Stimulated activated CD8-positive, alpha-beta memory T cell treated with anti-CD3 and anti-CD28 coated beads, Interleukin-7, amount 100 ng/mL, for 1 hour (primary cell): ENCODE measurements around the gene AKAP7.
A peak's percentile ranks its signal among the peaks of the same experiment; 100 is the strongest.
"Not testable (repeated sequence)": the region's sequence is repeated elsewhere in the genome, so short reads cannot be mapped to it uniquely, and the experiment has no call there.

Experiments
- DNase-seq, 2 donors: peaks; one replicate each; pipeline ENCODE4 v3.0.0-alpha.2; 2020; ENCODE audit warnings: low read depth in 2 of 2

The AKAP7 gene

GRCh38 chr6:131255434-131255833 is 120.2 kb downstream of the AKAP7 start:
- no peak for DNase-seq

GRCh38 chr6:131255911-131256310 is 120.6 kb downstream of the AKAP7 start:
- no peak for DNase-seq

- no peak for DNase-seq
These were observed 121.8 kb downstream of the AKAP7 start for GRCh38 chr6:131257104-131257503.

GRCh38 chr6:131258010-131258652 is 122.9 kb downstream of the AKAP7 start:
- DNase-seq = no peak

GRCh38 chr6:131258816-131259476 is 123.7 kb downstream of the AKAP7 start:
- no peak for DNase-seq

GRCh38 chr6:131260960-131261359 is 125.7 kb downstream of the AKAP7 start:
- not testable (repeated sequence) for DNase-seq

- no peak for DNase-seq
These were observed 126.8 kb downstream of the AKAP7 start for GRCh38 chr6:131262060-131262459.

DNA sequence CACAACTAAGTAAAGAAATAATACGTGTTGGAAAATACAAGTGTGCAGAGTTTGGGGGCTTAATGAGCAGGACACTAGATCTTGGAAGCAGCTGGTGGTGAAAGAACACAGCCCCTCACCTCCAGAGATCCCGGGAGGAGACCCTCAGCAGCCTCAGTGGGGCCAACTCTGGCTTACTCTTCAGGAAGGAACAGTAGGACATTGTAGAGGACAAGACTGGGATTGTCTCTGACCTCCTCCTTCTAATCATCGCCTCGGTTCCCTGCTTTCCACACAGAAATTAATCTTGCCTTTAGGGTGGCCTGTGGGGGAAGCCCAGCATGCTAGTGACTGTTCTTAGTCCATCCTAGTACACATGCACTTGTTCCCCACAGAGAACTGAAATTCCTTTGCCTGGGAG is 130.7 kb downstream of the AKAP7 start:
- no peak for DNase-seq

- DNase-seq = no peak
These were observed 133.0 kb downstream of the AKAP7 start for GRCh38 chr6:131268303-131268702.

- DNase-seq = no peak
These were observed 134.5 kb downstream of the AKAP7 start for GRCh38 chr6:131269565-131270391.

GRCh38 chr6:131270534-131270933 is 135.3 kb downstream of the AKAP7 start:
- DNase-seq = no peak

- DNase-seq = no peak
These were observed 140.0 kb downstream of the AKAP7 start for GRCh38 chr6:131275273-131275672.

- DNase-seq = no peak
These were observed 142.3 kb downstream of the AKAP7 start for GRCh38 chr6:131277591-131277990.

GRCh38 chr6:131281471-131282270 is 146.4 kb downstream of the AKAP7 start:
- peak; percentile 6 to 30 for DNase-seq

DNA sequence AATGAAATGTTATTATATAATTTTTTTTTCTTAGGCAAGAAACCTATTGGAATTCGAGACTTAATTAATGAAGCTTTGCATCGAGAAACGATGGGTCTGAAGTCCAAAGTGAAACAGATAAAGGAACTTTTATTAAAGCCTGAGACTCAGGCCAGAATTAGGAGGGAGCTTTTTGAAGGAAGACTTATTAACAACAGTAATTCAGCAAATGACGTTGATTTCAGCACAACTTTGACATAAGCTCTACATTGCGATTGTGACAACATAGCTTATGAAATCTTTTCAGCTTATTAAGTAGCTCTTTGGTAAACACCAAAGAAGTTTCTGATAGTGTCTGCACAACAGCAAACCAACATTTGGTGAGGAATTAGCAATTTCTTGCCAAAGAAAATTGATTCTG is 147.1 kb downstream of the AKAP7 start:
- no peak for DNase-seq

- no peak for DNase-seq
These were observed 148.4 kb downstream of the AKAP7 start for GRCh38 chr6:131283466-131284175.

DNA sequence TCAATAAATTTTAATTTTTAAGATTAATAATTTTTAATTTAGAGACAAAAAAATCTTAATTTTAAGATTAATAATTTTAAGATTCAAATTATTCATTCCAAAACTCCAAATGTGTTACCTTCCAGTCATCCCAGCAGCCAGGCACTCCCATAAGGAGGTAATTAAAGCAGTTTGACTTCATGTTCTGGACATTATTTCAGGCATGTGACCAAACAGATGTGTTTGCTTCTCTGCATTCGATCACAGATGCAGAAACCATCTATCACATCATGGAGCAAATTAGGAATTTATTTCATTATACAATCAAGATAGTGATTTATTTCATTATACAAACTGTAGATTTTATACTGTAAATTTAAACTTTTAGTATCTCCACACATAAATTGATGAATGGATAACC is 150.3 kb downstream of the AKAP7 start:
- no peak for DNase-seq

GRCh38 chr6:131286469-131287040 is 151.3 kb downstream of the AKAP7 start:
- DNase-seq = no peak

DNA sequence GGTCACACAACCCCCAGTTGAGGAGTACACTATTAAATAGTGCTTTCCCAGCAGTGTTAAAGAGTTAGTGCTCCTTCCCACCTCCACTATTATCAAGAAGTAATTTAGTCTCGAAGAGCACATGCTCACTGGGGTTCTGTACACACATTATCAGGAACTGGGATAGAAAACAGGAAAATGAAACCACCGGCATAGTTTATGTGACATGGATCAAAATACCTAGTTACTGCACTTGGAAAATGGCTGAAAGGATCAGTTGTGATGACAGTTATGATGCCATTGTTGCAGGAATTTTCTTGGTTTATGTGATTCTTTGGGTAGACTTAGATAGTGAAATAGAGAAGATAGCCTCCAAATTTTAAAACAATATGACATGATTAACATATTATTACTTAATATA is 152.9 kb downstream of the AKAP7 start:
- no peak for DNase-seq

DNA sequence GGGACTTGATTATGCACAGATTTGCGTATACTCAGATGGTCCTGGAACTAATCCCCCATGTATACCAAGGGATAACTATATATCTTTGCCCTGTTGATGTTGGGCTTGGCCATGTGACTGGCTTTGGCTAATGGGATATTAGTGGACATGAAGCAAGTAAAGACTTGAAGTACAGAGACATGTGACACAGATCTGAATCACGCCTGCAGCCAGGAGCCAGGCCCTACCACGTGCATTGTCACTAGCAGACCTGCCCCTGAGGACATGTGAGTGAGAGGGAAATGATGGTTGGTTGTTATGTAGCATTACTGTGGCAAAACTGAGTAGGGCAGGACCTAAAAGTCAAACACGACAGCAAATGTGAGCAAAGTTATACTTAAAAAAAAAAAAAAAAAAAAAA is 155.7 kb downstream of the AKAP7 start:
- no peak for DNase-seq
